H1 (cell line): ENCODE measurements around the gene PITPNB. TPM values are rescaled to one million over a fixed set of nuclear protein-coding genes. Genes with fewer than 3 reads are reported as not detected.

ENCODE experiments used
- CTCF ChIA-PET: fragments of 300-600 bp; sonication (Branson Sonifier 250); formaldehyde crosslinking; loops from one replicate; lab custom pipeline; 2021; ENCODE audit not compliant: partially characterized antibody; lab: Charles Lee
- POLR2A ChIA-PET: fragments of 300-600 bp; sonication (Branson Sonifier 250); formaldehyde crosslinking; loops from one replicate; lab custom pipeline; 2021; ENCODE audit warnings: inconsistent platforms; ENCODE audit not compliant: partially characterized antibody; lab: Charles Lee
- DNase-seq, 2 experiments: peaks; one replicate each; pipeline versions ENCODE4 v3.0.0 to v3.0.0-alpha.2; 2010 to 2022; ENCODE audit warnings: low spot score in 2 of 2, low read depth in 1 of 2, mixed read lengths in 1 of 2
- FAIRE-seq: peaks from 2 replicates; lab custom pipeline; 2011; peaks lifted over from hg19 to GRCh38; lab: Jason Lieb, UNC
- H2AFZ ChIP-seq: 2 replicates; pipeline ENCODE4 v1.8.1; 2012; ENCODE audit warnings: low read length, inconsistent platforms
- H2AK5ac ChIP-seq: 2 replicates; pipeline ENCODE4 v1.6.1; 2013; ENCODE audit warnings: low read depth, low read length
- H2BK120ac ChIP-seq: replicated peaks from 2 replicates; pipeline ENCODE3; 2013; ENCODE audit warnings: low read depth, low read length, inconsistent platforms
- H2BK12ac ChIP-seq: 2 replicates; pipeline ENCODE4 v1.6.1; 2013; ENCODE audit warnings: low read depth, low read length
- H2BK15ac ChIP-seq: 2 replicates; pipeline ENCODE4 v1.6.1; 2013; ENCODE audit warnings: low read length
- H2BK20ac ChIP-seq: 2 replicates; pipeline ENCODE4 v1.6.1; 2013; ENCODE audit warnings: low read length
- H2BK5ac ChIP-seq: 2 replicates; pipeline ENCODE4 v1.6.1; 2013; ENCODE audit warnings: low read depth, low read length
- H3K14ac ChIP-seq: 2 replicates; pipeline ENCODE4 v1.6.1; 2013; ENCODE audit warnings: inconsistent platforms; ENCODE audit not compliant: insufficient read length
- H3K18ac ChIP-seq: 2 replicates; pipeline ENCODE4 v1.6.1; 2013; ENCODE audit warnings: low read length; ENCODE audit errors: extremely low read depth
- H3K23ac ChIP-seq: 2 replicates; pipeline ENCODE4 v1.6.1; 2013; ENCODE audit warnings: inconsistent platforms; ENCODE audit not compliant: insufficient read length
- H3K23me2 ChIP-seq: 2 replicates; pipeline ENCODE4 v1.6.1; 2013; ENCODE audit warnings: low read depth, low read length
- H3K27ac ChIP-seq: 2 replicates; pipeline ENCODE4 v1.6.1; 2011; ENCODE audit warnings: low read depth, low read length, inconsistent platforms
- H3K27me3 ChIP-seq, 4 experiments: replicated peaks in 1 of 4; 1 replicate in 1 of 4; 2 replicates in 3 of 4; pipeline versions ENCODE4 v1.6.1 to v1.8.1; 2011 to 2013; ENCODE audit warnings: low read length in 3 of 4, mild to moderate bottlenecking in 3 of 4, inconsistent platforms in 2 of 4, mixed read lengths in 2 of 4, moderate library complexity in 1 of 4; ENCODE audit not compliant: control insufficient read depth in 3 of 4, insufficient read depth in 3 of 4; ENCODE audit errors: extremely low read depth in 1 of 4
- H3K36me3 ChIP-seq, 4 experiments: 2 replicates each; pipeline versions ENCODE4 v1.6.1 to v1.8.1; 2011 to 2013; ENCODE audit warnings: mild to moderate bottlenecking in 4 of 4, low read length in 3 of 4, moderate library complexity in 2 of 4, control low read depth in 1 of 4, inconsistent platforms in 1 of 4; ENCODE audit not compliant: insufficient read depth in 4 of 4, control insufficient read depth in 2 of 4
- H3K4ac ChIP-seq: replicated peaks from 2 replicates; pipeline ENCODE3; 2013; ENCODE audit warnings: low read length, low read depth, mixed read lengths, inconsistent platforms; ENCODE audit not compliant: insufficient read length
- H3K4me1 ChIP-seq, 4 experiments: replicated peaks in 1 of 4; 1 replicate in 1 of 4; 2 replicates in 3 of 4; pipeline versions ENCODE4 v1.6.1 to v1.8.1; 2011 to 2013; ENCODE audit warnings: low read length in 3 of 4, inconsistent platforms in 2 of 4, mixed read lengths in 1 of 4; ENCODE audit not compliant: insufficient read depth in 4 of 4, control insufficient read depth in 3 of 4
- H3K4me2 ChIP-seq, 2 experiments: 2 replicates each; pipeline versions ENCODE4 v1.6.1 to v1.8.1; 2011 to 2013; ENCODE audit warnings: low read depth in 2 of 2, low read length in 2 of 2, control low read depth in 1 of 2, inconsistent platforms in 1 of 2, mild to moderate bottlenecking in 1 of 2; ENCODE audit not compliant: insufficient read depth in 1 of 2
- H3K4me3 ChIP-seq, 4 experiments: fragments of 200-600, 300-600 bp in 1 of 4; sonication (generic), shearing (Covaris generic), sonication (Bioruptor Twin) in 1 of 4; 2 replicates each; pipeline versions ENCODE4 v1.5.1 to v1.8.1; 2011 to 2016; ENCODE audit warnings: low read length in 4 of 4, low read depth in 3 of 4, control low read depth in 2 of 4, inconsistent platforms in 2 of 4, mild to moderate bottlenecking in 2 of 4, mixed read lengths in 1 of 4, moderate library complexity in 1 of 4; ENCODE audit not compliant: insufficient read depth in 2 of 4; ENCODE audit errors: extremely low read depth in 1 of 4
- H3K56ac ChIP-seq: replicated peaks from 2 replicates; pipeline ENCODE3; 2013; ENCODE audit warnings: low read depth, mild to moderate bottlenecking, mixed read lengths, low read length, inconsistent platforms; ENCODE audit not compliant: insufficient read length
- H3K79me1 ChIP-seq: 2 replicates; pipeline ENCODE4 v1.6.1; 2013; ENCODE audit warnings: low read depth, low read length, control low read depth
- H3K79me2 ChIP-seq, 2 experiments: 2 replicates each; pipeline versions ENCODE4 v1.6.1 to v1.8.1; 2012 to 2013; ENCODE audit warnings: low read length in 2 of 2, mild to moderate bottlenecking in 2 of 2, inconsistent platforms in 1 of 2; ENCODE audit not compliant: insufficient read depth in 2 of 2, control insufficient read depth in 1 of 2
- H3K9ac ChIP-seq, 4 experiments: replicated peaks in 1 of 4; 1 replicate in 1 of 4; 2 replicates in 3 of 4; pipeline versions ENCODE4 v1.6.1 to v1.8.1; 2011 to 2013; ENCODE audit warnings: low read depth in 3 of 4, low read length in 3 of 4, control low read depth in 2 of 4, mild to moderate bottlenecking in 2 of 4, moderate library complexity in 2 of 4, inconsistent platforms in 1 of 4; ENCODE audit errors: extremely low read depth in 1 of 4
- H3K9me3 ChIP-seq, 2 experiments: 2 replicates each; pipeline versions ENCODE4 v1.6.1 to v1.8.1; 2012 to 2013; ENCODE audit warnings: mild to moderate bottlenecking in 2 of 2, moderate library complexity in 2 of 2, control low read depth in 1 of 2, inconsistent platforms in 1 of 2, low read depth in 1 of 2, low read length in 1 of 2, mixed read lengths in 1 of 2; ENCODE audit not compliant: insufficient read depth in 2 of 2
- H4K20me1 ChIP-seq, 2 experiments: replicated peaks in 1 of 2; 2 replicates each; pipeline versions ENCODE3 to v1.8.1; 2011 to 2013; ENCODE audit warnings: inconsistent platforms in 2 of 2, low read length in 2 of 2, mild to moderate bottlenecking in 1 of 2; ENCODE audit not compliant: insufficient read depth in 2 of 2, control insufficient read depth in 1 of 2
- H4K5ac ChIP-seq: 2 replicates; pipeline ENCODE4 v1.6.1; 2013; ENCODE audit warnings: low read length, low read depth, mixed read lengths, inconsistent platforms; ENCODE audit not compliant: insufficient read length
- H4K8ac ChIP-seq: 2 replicates; pipeline ENCODE4 v1.8.0; 2013; ENCODE audit warnings: mild to moderate bottlenecking, moderate library complexity, low read length, inconsistent platforms; ENCODE audit not compliant: insufficient read depth; ENCODE audit errors: extremely low read depth
- H4K91ac ChIP-seq: replicated peaks from 2 replicates; pipeline ENCODE3; 2013; ENCODE audit warnings: low read length, mixed read lengths, inconsistent platforms; ENCODE audit not compliant: insufficient read length
- BCL11A ChIP-seq, 2 experiments: IDR thresholded peaks; one replicate each; pipeline ENCODE4 v1.6.1; 2011; ENCODE audit warnings: low read depth in 2 of 2, low read length in 2 of 2, mild to moderate bottlenecking in 2 of 2
- CBX8 ChIP-seq: fragments of 300-800, 300-1000 bp; sonication (generic); IDR thresholded peaks from 2 replicates; pipeline ENCODE4 v1.7.1; 2016; ENCODE audit warnings: low read depth, low read length, borderline replicate concordance
- CHD1 ChIP-seq: IDR thresholded peaks from 2 replicates; pipeline ENCODE4 v1.6.1; 2012; ENCODE audit warnings: low read depth, low read length, improper control_type of control experiment
- CTBP2 ChIP-seq: IDR thresholded peaks from 2 replicates; pipeline ENCODE4 v1.7.0; 2011; ENCODE audit warnings: borderline replicate concordance, mild to moderate bottlenecking, moderate library complexity, mixed read lengths, low read length; ENCODE audit not compliant: insufficient read depth, insufficient read length
- EP300 ChIP-seq, 2 experiments: IDR thresholded peaks; 1 replicate in 1 of 2; 2 replicates in 1 of 2; pipeline ENCODE4 v1.6.1; 2011 to 2012; ENCODE audit warnings: low read depth in 2 of 2, low read length in 2 of 2, mild to moderate bottlenecking in 2 of 2, borderline replicate concordance in 1 of 2, inconsistent platforms in 1 of 2, moderate library complexity in 1 of 2
- MAX ChIP-seq: IDR thresholded peaks from 2 replicates; pipeline ENCODE4 v1.6.1; 2012; ENCODE audit warnings: inconsistent platforms
- PHF8 ChIP-seq: fragments of 200-600 bp; sonication (generic); conservative IDR thresholded peaks from 2 replicates; pipeline ENCODE4 v1.7.1; 2012; ENCODE audit warnings: low read depth, mild to moderate bottlenecking, inconsistent platforms, low read length, moderate library complexity
- POLR2A ChIP-seq, 2 experiments: IDR thresholded peaks; 1 replicate in 1 of 2; 2 replicates in 1 of 2; pipeline ENCODE4 v1.6.1; 2011; ENCODE audit warnings: low read depth in 2 of 2, low read length in 2 of 2, mild to moderate bottlenecking in 2 of 2; ENCODE audit errors: control extremely low read depth in 1 of 2
- POU5F1 ChIP-seq: IDR thresholded peaks from 2 replicates; pipeline ENCODE4 v1.6.1; 2011; ENCODE audit warnings: low read depth, mild to moderate bottlenecking, low read length, moderate library complexity
- RXRA ChIP-seq: IDR thresholded peaks from 2 replicates; pipeline ENCODE4 v1.6.1; 2011; ENCODE audit warnings: low read depth, mild to moderate bottlenecking, low read length, moderate library complexity; ENCODE audit not compliant: insufficient read depth
- TEAD4 ChIP-seq: IDR thresholded peaks from 2 replicates; pipeline ENCODE4 v1.6.1; 2012; ENCODE audit warnings: low read depth, low read length, inconsistent platforms, mixed read lengths
- USF2 ChIP-seq: IDR thresholded peaks from 2 replicates; pipeline ENCODE4 v1.6.1; 2011; ENCODE audit warnings: low read length, improper control_type of control experiment
- YY1 ChIP-seq: IDR thresholded peaks from 2 replicates; pipeline ENCODE4 v1.6.1; 2011; ENCODE audit warnings: low read depth, mild to moderate bottlenecking, low read length
- WGBS, 2 experiments: shearing (Covaris generic) in 1 of 2; methylation state at CpG; one replicate each; pipeline versions ENCODE4 v1.1.6 to v1.1.7; 2013 to 2015; ENCODE audit warnings: low lambda C conversion rate in 2 of 2, mixed read lengths in 2 of 2, inconsistent platforms in 1 of 2, low coverage in 1 of 2, missing lambda C conversion rate in 1 of 2; ENCODE audit not compliant: insufficient replicate concordance in 2 of 2, insufficient coverage in 1 of 2, insufficient read length in 1 of 2; ENCODE audit errors: extremely low coverage in 1 of 2, missing lambda C conversion rate in 1 of 2; 5-methylcytosine and 5-hydroxymethylcytosine counted together
- polyA plus RNA-seq, 7 experiments: library from polyadenylated mRNA; depleted of rRNA in 3 of 7; stranded (reverse) in 5 of 7; unstranded in 2 of 7; fragments of >200 nt in 5 of 7; fragments of 200-250 nt in 2 of 7; gene quantifications; 1 replicate in 5 of 7; 2 replicates in 1 of 7; 4 replicates in 1 of 7; pipeline versions ENCODE4 v1.2.1 to v1.2.3, GENCODE V29; 2011 to 2013; ENCODE audit warnings: missing spikeins in 2 of 7, mixed read lengths in 2 of 7
- total RNA-seq: library from RNA; stranded (reverse); fragmentation: NEBNext Ultra II Directional; extraction: Animal tissue kit (Norgen Biotek cat#: 25700); gene quantifications from 2 replicates; pipeline ENCODE4 v1.2.1, GENCODE V29; 2021

PITPNB gene
- total and polyA plus RNA-seq, 2 of the 8 experiments (the other 6 are each of a cell fraction or from before 2014, with no cell fraction given) = 24.6 to 89.3 TPM

DNA sequence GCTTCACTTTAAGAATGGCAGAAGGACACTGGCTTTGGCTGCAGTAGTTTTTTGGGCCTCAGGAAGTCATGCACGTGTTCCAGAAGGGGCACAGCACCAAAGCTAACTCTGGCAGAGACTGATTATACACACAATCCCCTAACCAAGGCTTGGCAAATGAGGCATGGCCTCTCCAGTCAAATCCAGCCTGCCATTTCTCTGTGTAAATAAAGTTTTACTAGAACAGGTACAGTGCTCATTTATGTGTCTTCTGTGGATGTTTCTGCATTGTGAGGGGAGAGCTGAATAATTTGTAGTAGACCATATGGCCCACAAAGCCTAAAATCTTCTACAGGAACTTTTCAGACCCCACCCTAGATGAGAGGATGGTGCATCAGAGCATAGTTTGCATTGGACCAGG is 71.1 kb downstream of the PITPNB start:
- Histone ChIP-seq H3K79me1 (no peaks in the 10 kb centered on the region; the same call in 1 of the 2 replicates), H3K23me2 (no peaks in the 10 kb centered on the region; the same call in 1 of the 2 replicates), H2BK15ac (no peak overlapping the region), H3K4me3 (no peak overlapping the region), H3K4ac (no peak overlapping the region), H2BK120ac (no peak overlapping the region), H3K27me3 (no peaks in the 10 kb centered on the region), H3K27ac (no peak overlapping the region), H2AFZ (no peak overlapping the region), H2BK20ac (no peak overlapping the region), H2BK12ac (no peak overlapping the region), H3K4me1 (peaks cover 7 to 30% (median 20%) of the 10 kb centered on the region in 4 experiments), H3K36me3 (peaks cover 0 to 35% (median 5%) of the 10 kb centered on the region in 4 experiments; a peak in 5 of 8 replicates), H2BK5ac (no peak overlapping the region), H4K20me1 (peaks cover 0 to 1% of the 10 kb centered on the region in 2 experiments), H3K18ac (no peak overlapping the region), H4K8ac (no peak overlapping the region), H4K5ac (no peak overlapping the region), H3K79me2 (no peaks in the 10 kb centered on the region), H3K56ac (no peak overlapping the region), H2AK5ac (no peak overlapping the region), H3K4me2 (no peak overlapping the region), H3K9me3 (no peaks in the 10 kb centered on the region), H3K14ac (no peak overlapping the region), H3K9ac (no peak overlapping the region), H4K91ac (no peak overlapping the region), H3K23ac (no peak overlapping the region)
- TF ChIP-seq POLR2A (IDR thresholded peaks at IDR 0.05; ENCODE audit: control extremely low read depth in 1 of 2, low read depth in 2 of 2, low read length in 2 of 2) = no peak
- no peak for TF ChIP-seq TEAD4
- TF ChIP-seq RXRA = no peak
- no peak for TF ChIP-seq MAX
- no peak for TF ChIP-seq POU5F1
- no peak for TF ChIP-seq CBX8
- TF ChIP-seq EP300 (IDR thresholded peaks at IDR 0.05; ENCODE audit: borderline replicate concordance in 1 of 2, low read depth in 2 of 2, low read length in 2 of 2) = no peak
- TF ChIP-seq CTBP2 = no peak
- TF ChIP-seq USF2 = no peak
- TF ChIP-seq YY1 = no peak
- no peak for TF ChIP-seq CHD1
- no peak for TF ChIP-seq BCL11A (IDR thresholded peaks at IDR 0.05; ENCODE audit: low read depth in 2 of 2, low read length in 2 of 2)
- TF ChIP-seq PHF8 = no peak
- FAIRE-seq (no peak), DNase-seq (no peak)
- WGBS, 2 experiments = 86% methylated on average over 1 of the region's 1 CpG; no CpG with 5 or more reads in 1 of the 2 experiments
- ChIA-PET CTCF (no interaction called here), POLR2A (no interaction called here)
